HG03196 (cell line): ENCODE data around the gene NCKAP5.

Experiments used
- ATAC-seq: cut with Tn5 transposase; IDR thresholded peaks from one replicate; pipeline ENCODE4 v1.9.1; 2021; ENCODE audit not compliant: unreplicated experiment

The NCKAP5 gene

DNA sequence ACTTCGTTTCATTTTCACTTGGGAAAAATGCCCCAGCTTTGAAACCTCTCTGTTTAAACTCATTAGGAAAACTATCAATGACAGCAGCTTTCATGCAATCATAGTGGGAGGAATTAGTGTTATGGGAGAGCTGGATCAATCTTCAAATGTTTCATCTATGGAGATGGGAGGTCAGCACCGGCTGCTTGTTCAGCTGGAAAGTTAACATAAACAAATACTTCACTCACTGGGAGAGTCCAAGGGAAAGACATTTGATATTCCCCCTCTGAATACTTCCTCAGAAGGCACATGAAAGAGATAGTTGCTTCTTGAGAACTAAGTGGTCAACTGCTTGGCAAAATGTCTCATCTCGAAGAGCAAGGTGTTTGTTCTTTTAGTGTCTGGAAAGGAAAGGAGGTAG is 905.5 kb downstream of the NCKAP5 start:
- no peak for ATAC-seq

DNA sequence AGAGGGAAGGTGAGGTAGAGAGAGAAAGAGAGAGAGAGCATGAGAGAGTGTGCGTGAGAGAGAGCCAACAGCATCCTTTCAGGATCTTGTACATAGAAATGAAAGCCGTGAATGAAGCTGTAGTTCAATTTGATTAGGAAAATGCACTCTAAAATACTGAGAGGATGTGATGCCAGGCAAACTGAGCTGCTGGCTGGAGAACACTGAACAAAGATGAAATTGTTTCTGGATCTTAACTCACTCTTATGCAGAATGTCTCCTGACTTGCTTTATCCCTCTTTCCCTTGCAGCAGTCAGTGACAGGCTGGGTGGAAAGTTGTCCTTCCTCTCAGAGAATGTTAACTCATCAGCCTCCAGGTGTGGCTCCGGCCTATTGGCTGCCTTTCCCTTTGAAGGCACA is 908.9 kb downstream of the NCKAP5 start:
- no peak for ATAC-seq

DNA sequence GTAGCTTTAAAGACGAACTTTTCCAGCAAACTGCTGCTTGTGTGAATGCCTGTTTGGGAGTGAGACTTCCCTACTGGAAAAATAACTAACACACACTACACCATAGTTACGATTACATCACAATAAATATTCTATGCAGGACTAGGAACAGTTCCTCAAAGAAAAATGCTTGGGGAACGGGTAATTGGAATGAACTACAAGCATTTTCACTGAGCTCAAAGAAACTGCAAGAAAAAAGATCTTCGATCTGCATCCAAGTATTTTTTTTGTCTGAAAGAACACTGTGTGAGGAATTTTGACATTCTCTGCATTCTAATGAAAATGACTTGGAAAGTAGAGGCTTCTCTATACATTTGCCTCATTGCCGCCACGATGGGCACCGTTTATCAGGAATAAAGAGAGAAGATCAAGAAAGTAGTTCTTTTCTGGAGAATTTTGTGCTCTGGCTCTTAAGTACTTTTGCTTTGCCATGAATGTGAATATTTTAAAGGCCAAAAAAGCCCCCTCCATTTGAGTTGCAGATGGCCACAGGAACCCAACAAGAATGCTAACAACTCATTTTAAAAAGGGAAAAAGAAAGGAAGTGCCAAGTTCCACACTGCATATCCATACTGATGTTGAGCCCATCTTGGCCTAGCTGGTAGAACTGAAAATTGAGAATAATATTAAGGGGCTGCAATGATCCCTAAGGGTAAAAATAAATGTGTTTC is 911.8 kb downstream of the NCKAP5 start:
- ATAC-seq = no peak

DNA sequence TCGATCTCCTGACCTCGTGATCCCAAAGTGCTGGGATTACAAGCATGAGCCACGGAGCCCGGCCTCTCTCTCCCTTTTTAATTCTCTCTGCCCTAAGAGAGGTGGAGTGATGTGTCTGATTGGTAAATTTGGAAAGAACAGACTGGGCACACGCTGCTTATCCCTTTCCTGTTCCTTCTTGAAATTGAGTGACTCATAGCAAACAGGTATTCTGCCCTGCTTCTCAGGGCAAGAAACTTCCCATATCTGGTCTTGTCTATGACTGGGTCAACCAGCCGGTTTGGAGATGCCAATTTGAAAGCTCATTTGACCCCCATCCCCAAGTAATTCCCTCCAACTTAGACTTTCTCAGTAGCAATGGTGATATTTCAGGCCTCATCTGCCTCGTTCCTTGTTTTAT is 913.3 kb downstream of the NCKAP5 start:
- ATAC-seq = no peak

DNA sequence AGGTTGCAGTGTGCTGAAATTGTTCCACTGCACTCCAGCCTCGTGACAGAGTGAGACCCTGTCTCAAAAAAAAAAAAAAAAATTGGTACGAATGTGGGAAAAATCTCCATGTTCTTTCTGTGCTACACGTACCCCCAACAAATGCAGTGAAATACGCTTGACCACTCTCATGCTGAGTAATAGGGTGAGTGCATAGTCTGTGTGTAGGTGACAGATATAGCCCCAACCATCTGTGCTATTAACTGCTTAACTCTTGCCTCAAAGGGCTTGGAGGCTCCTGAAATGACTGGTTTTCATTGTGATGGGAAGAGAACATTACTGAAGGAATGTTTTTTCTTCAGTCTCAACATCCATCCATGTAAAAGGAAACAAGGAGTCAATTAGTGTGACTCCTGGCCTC is 913.9 kb downstream of the NCKAP5 start:
- no peak for ATAC-seq

DNA sequence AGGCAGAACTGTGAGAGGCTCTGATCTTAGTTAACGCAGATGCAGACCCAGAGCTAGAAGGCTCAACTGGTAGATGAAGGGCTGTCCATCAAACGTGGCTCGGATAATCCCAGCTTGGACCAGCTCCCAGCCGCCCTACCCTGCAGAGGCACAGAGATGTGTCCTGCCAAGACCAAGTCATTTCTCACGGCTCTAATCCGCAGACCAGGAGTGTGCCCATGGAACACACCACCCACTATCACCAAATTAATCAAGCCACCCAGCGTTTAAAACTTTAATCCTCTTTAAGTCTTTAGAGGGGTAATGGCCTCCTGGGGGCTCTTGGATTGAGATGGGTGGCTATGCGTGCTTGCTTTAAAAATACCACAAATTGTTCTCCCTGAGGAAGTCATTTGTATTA is 915.8 kb downstream of the NCKAP5 start:
- ATAC-seq = no peak

DNA sequence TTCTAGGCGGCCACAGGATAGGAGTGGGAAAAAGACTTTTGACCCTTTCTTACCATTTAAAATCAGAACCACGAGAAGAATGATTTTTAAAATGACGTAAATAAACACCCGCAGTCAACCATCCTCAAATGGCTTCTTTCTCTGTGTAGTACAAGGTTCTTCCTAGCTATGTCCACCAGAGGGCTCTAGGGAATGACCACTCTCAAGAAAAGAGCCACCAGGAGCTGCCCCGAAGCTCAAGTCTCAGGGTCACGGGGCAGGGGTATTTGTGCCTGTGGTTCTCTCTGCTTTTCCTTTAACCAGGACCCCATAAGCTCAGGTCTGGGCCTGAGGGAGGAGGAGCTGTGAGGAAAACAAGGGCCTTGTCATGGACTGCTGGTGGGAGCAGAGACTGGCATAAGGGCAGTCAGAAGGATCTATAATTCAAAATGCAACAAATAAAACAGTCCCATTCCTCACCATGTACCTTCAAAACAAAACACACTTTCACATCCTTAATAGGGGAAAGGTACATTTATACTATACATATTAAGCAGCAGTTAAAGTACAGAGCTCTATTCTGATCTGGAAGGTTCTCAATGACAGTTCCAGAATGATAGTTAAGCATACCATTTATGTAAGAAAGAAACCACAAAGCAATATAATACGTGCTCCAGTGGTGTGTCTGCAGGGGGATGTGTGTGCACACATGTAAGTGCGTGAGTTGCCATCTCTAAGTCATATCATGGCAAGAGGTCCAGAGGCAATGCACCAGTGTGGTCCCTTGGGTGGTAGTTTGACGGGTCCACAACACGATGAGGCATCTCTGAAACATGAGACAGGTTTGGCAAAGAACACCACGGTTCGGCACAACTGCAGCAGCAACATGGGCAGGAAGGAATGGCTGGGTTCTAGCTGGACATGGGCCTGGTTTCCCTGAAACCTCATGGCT is 916.9 kb downstream of the NCKAP5 start:
- no peak for ATAC-seq

DNA sequence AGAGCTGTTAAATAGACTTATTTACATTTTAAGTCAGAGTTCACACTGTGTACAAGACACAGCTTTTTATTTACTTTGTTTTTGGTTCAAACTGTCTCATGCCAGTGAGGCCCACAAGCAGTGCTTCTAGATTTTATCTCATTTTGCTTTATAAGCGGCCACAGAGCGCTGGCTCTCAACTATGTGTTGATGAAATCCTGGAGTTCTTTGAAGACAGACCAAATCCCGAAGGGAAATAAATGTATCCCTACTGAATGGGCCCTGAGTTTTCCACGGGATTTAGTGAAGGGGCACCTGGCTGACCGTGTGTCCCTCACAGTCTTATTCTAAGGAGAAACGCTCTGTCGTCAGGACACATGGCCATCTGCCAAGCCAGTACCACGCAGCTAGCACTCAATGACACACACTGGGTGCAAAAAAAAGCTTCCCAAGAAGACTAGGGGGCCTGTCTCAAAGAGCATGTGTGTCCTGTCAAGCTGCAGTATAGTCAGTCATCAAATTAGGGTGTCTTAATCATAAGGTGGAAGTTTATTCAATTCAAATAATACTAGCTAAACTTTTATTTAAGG is 921.6 kb downstream of the NCKAP5 start:
- no peak for ATAC-seq

DNA sequence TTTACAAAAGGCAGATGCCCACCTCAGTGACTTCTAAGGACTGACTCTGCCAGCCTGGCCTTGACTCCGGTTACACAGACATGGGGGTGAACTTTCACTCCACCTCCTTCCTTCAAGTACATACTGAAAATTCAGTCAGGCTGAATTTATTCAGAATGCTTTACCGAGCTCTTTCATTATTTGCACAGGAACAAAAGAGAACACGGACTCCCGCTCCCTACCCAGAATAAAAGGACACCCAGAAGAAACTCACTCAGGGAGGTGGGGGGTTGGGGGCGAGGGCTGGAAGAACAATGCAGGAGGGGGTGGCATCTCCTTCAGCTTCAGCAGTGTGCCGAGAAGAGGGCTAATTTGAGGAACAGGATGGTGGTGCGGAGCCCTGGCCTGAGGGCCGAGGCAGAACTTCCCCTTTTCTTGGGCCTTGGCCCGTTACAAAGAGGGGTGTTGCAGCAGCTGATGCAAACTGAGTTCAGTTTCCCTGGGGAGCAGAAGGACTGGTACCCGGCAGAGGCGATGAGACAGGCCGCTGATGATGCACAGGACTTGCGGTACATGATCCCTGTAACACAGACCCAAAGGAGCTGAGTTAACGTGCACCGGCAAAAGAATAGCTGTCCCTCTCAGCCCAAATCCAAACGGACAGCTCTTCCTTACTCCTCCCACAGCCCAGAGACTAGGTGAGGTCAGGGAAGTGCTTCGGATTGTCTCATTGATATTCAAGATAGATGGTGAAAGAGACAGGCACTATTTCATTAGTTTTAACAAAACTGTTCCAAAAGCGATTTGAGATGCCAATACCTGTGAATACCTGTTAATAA is 922.3 kb downstream of the NCKAP5 start:
- ATAC-seq = no peak

DNA sequence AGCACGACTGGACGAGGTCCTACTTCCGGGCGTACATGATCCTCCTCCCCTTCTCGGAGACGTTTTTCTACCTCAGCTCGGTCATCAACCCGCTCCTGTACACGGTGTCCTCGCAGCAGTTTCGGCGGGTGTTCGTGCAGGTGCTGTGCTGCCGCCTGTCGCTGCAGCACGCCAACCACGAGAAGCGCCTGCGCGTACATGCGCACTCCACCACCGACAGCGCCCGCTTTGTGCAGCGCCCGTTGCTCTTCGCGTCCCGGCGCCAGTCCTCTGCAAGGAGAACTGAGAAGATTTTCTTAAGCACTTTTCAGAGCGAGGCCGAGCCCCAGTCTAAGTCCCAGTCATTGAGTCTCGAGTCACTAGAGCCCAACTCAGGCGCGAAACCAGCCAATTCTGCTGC is 923.1 kb downstream of the NCKAP5 start:
- ATAC-seq = no peak

DNA sequence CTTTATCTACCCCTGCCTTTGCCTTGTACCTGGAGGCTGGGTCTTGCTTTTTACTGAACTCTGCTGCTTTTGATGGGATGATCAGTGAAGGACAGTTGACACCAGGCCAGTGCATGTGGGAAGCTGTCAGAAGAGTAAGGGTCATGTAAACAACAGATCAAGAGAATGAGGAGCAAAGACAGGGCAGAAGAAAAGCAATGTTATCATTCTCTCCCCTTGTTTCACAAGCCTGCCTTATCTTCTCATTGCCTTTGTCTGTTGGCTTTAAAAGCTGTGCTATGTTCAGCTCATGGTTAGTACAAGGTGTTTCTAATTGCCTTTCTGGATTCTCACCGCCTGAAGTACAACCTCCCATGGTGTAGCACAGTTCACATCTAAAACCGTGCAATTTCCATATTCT is 925.8 kb downstream of the NCKAP5 start:
- no peak for ATAC-seq

DNA sequence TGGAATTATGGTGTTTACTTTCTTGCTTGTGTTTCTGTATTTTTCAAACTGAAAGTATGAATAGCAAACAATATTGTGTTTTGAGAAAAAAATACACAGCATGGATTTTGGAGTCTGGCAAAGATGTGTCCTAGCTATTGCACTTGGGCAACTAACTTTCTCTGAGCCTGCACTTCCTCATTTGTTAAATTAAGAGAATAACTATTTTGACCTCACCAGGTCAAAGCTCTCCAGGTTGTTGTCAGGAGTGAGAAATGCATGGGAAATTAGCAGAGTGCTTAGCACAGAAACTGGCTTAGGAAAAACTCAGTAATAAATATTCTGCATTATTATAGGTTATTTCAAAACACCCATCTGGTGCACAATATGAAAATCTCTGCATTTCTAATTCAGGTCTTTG is 926.4 kb downstream of the NCKAP5 start:
- ATAC-seq = no peak

DNA sequence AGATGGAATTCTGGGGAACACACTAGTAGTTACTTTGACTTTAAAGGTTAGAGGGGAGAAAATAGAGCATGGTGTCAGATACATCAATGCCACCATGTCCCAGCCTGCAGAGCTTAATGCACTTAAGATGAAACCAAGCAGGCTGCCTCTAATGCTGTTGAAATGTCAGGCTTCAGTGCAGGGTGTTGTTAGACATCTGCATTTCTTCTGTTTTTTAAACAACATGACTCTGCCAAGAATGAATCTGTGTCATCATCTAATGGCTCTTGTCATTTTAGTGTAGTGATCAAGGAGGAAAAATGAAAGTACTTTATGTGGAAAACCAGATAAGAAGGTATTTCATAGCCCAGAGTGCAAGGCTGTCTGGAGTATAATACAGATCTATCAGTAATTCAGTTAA is 928.1 kb downstream of the NCKAP5 start:
- no peak for ATAC-seq

DNA sequence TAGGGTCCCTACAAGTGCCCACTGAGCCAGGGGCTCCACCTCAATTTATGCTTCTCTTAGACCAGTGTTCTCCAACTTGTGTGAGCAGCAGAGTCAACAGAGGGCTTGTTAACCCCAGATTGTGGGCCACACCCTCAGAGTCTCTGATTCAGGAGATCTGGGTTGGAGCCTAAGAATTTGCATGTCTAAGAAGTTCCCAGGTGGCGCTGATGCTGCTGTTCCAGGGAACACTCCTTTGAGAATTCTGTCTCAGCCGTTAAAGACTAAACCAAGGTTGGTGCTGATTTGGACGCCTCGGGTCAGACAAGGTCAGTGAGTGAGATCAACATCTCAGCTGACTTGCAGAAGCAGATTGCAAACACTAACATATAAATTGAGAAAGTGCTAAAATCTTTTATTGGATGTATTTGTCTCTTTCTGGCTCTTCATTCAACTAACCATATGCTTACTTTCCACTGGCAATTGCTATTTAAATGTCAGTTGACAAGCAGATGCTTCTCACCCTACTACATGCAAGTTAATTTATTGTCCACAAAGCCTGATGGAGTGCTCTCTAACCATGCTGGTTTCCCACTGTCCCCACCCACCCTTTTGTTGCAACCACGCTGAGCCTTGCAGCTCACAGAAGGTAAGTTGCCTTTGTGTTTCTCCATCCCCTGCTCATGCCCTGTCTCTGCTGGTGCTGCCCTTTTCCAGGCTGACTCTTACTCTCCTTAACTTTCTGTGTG is 929.8 kb downstream of the NCKAP5 start:
- no peak for ATAC-seq

DNA sequence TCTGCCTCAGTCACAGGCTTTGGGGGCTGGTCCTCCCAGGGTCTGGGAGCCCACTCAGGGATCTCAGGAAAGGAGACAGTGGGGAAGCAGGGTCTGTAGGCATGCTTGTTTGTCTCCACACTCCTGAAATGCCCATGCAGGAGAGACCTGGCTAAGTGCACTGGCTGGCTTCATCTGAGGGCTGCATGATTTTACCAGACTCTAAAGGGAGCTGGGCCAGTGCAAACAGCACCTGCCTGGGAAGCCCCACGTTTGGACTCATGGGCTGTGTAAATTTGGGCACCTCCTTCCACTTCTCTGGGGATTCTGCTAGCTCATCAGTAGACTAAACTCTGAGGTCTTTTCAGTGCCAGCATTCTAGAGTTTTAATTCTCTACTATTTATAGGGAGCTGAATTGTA is 931.9 kb downstream of the NCKAP5 start:
- no peak for ATAC-seq

DNA sequence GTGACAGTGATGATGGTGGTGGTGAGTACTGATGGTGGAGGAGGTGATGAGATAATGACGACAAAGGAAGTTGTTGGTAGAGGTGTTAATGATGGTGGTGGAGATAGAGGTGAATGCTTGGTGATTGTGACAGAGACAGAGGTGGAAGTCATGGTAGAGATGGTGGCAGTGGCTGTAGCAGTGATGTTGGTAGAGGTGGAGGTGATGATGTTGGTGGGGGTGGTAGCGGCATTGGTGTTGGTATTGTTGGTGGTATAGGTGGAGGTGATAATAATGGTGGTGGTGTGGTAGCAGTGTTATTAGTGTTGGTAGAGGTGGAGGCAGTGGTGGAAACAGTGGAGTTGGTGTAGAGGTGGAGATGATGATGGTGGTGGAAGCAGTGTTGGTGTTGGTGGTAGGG is 934.6 kb downstream of the NCKAP5 start:
- ATAC-seq = no peak

DNA sequence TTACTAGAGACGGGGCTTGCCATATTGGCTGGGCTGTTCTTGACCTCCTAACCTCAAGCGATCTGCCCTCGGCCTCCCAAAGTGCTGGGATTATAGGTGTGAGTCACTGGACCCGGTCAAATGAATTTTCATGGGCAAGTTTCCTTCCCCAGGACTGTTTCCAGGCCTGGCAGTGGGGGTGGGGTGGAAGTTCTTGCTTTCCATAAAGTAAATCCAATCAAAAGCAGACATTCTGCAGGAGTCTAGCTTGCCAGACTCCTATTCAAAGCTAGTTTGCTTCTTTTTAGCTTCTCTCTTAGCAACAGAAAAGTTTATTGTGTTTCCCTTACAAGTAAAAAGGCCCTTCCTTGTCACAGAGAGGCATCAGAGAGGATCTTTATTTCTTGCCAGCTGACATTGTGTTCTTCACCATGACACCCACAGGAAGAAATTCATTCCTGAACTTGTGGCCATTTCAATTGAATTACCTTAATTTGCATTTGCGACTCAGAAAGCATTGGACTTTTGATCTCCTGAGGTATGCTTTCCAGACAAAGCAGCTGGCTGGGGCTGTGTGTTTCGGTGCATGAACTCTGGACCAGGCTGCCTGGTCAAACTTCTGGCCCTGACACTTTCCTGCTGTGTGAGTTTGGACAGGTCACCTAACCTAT is 936.1 kb downstream of the NCKAP5 start:
- no peak for ATAC-seq

DNA sequence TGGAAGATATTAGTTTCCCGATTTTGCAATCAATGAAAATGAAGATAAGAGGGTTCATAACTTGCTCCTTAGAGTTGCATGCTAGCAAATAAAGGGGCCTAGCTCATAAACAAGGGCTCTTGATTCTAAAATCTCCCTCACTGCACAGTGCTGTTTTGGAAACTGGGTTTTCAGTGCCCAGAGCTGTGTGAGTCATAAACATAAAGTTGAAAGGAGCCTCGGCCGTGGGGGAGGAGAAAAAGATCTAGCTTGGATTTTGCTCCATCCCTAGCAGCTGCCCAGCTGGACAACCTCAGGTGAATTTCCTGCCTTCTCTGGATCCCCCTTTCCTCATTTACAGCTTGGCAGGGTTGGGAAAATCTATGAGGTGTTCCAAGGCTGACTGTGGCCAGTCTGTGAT is 940.7 kb downstream of the NCKAP5 start:
- no peak for ATAC-seq

DNA sequence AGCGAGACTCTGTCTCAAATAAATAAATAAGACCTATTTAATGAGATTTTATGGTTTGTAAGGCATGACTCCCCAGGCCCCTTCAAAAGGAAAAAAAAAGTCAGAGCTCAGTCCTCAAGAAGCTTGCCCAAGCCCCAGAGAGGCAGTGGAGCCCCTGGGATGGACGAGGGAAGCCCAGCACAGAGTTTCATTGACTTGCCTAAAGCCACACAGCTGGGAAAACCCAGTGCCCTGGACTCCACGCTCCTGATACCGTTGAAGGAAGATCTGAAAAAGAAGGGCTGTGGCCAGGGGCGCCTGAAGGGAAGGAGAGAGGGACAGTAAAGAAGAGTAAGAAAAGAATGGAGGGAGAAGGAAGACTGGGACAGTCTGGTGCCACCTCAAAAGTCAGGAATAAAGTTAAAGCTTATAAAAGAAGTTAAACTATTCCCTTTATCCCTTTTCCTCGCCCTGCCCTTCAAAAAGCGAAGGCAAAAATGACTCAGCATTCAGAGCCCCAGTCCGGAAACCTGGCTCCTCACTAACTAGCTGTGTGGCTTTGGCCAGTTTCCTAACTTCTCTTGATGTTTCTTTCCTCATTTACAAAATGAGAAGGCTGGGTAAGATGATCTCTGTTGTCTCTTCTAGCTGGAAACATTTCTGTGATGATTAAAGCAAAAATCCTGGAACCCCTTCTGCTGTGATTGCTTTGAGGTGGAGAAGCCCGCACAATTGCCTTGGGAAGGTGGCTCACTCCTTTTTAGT is 945.0 kb downstream of the NCKAP5 start:
- ATAC-seq = no peak
